ENCODE measurements around the gene NAALADL2. TPM values are rescaled to one million over a fixed set of nuclear protein-coding genes. Genes with fewer than 3 reads are reported as not detected.
A peak's percentile ranks its signal among the peaks of the same experiment; 100 is the strongest.

Gene NAALADL2
- total RNA-seq, 1 donor from 2014 or later, result 11.5 TPM

- H3K4me1 Mint-ChIP-seq, result peaks cover 5% of the 10 kb centered on the region
- H4K20me1 ChIP-seq (ENCODE audit: low read depth), result no peaks in the 10 kb centered on the region
- H2AFZ ChIP-seq (replicated peaks), result no peak overlapping the region
- H3K9me3 Mint-ChIP-seq, result peaks cover 4% of the 10 kb centered on the region
- no peaks in the 10 kb centered on the region for H3K36me3 ChIP-seq
- no peak overlapping the region for H3K4me3 ChIP-seq
- no peak overlapping the region for H3K27ac ChIP-seq
- peaks cover 2% of the 10 kb centered on the region for H3K27me3 Mint-ChIP-seq (ENCODE audit: insufficient read depth, low read depth)
- H3F3A ChIP-seq (ENCODE audit: low read depth), result no peaks in the 10 kb centered on the region
- H3K4me1 ChIP-seq, result peaks cover 5% of the 10 kb centered on the region
- no peak overlapping the region for H3K27ac Mint-ChIP-seq
- H3K9ac ChIP-seq, result no peak overlapping the region
- H3K9me3 ChIP-seq (ENCODE audit: low read depth), result no peaks in the 10 kb centered on the region
- no peak overlapping the region for H3K4me2 ChIP-seq
- no peaks in the 10 kb centered on the region for H3K79me2 ChIP-seq (ENCODE audit: low read depth)
- no peaks in the 10 kb centered on the region for H3K36me3 Mint-ChIP-seq
- no peaks in the 10 kb centered on the region for H3K27me3 ChIP-seq
- DNase-seq (ENCODE audit: low spot score), result no peak
- H3K4me3 Mint-ChIP-seq, result no peak overlapping the region
- TF ChIP-seq CTCF (IDR thresholded peaks at IDR 0.05), result no peak
- TF ChIP-seq EZH2phosphoT487 (IDR thresholded peaks at IDR 0.05), result no peak
- no peak for TF ChIP-seq EZH2 (IDR thresholded peaks at IDR 0.05)
Observed at GRCh38 chr3:175518459-175518858, 659.3 kb downstream of the NAALADL2 start.

- no peaks in the 10 kb centered on the region for H3K9me3 ChIP-seq (ENCODE audit: low read depth)
- no peak for DNase-seq (ENCODE audit: low spot score)
- no peak overlapping the region for H3K4me2 ChIP-seq
- no peaks in the 10 kb centered on the region for H3K36me3 Mint-ChIP-seq
- H3K4me3 Mint-ChIP-seq, result no peak overlapping the region
- H3K27me3 Mint-ChIP-seq (ENCODE audit: insufficient read depth, low read depth), result no peaks in the 10 kb centered on the region
- peaks cover 4% of the 10 kb centered on the region for H3K9me3 Mint-ChIP-seq
- H3K4me3 ChIP-seq, result no peak overlapping the region
- no peaks in the 10 kb centered on the region for H3K79me2 ChIP-seq (ENCODE audit: low read depth)
- H2AFZ ChIP-seq (replicated peaks), result no peak overlapping the region
- TF ChIP-seq CTCF (IDR thresholded peaks at IDR 0.05) (no peak), EZH2phosphoT487 (IDR thresholded peaks at IDR 0.05) (no peak), EZH2 (IDR thresholded peaks at IDR 0.05) (no peak)
- peaks cover 7% of the 10 kb centered on the region for H3K4me1 ChIP-seq
- no peak overlapping the region for H3K9ac ChIP-seq
- no peaks in the 10 kb centered on the region for H3K36me3 ChIP-seq
- no peak overlapping the region for H3K27ac ChIP-seq
- no peaks in the 10 kb centered on the region for H3K27me3 ChIP-seq
- H3K4me1 Mint-ChIP-seq, result peaks cover 2% of the 10 kb centered on the region
- no peak overlapping the region for H3K27ac Mint-ChIP-seq
- H4K20me1 ChIP-seq (ENCODE audit: low read depth), result no peaks in the 10 kb centered on the region
- H3F3A ChIP-seq (ENCODE audit: low read depth), result peaks cover 2% of the 10 kb centered on the region
Observed at GRCh38 chr3:175521406-175521805, 662.3 kb downstream of the NAALADL2 start.

- Mint-ChIP-seq H3K9me3 (peaks cover 3% of the 10 kb centered on the region), H3K27ac (peak overlapping the region; percentile 5), H3K36me3 (no peaks in the 10 kb centered on the region), H3K27me3 (ENCODE audit: insufficient read depth, low read depth) (no peaks in the 10 kb centered on the region), H3K4me1 (peaks cover 7% of the 10 kb centered on the region), H3K4me3 (no peak overlapping the region)
- Histone ChIP-seq H3K9ac (no peak overlapping the region), H3K4me1 (peaks cover 15% of the 10 kb centered on the region), H3K27me3 (no peaks in the 10 kb centered on the region), H3K27ac (peak overlapping the region; percentile 9), H4K20me1 (ENCODE audit: low read depth) (no peaks in the 10 kb centered on the region), H3K79me2 (ENCODE audit: low read depth) (no peaks in the 10 kb centered on the region), H3K36me3 (no peaks in the 10 kb centered on the region), H3F3A (ENCODE audit: low read depth) (peaks cover 11% of the 10 kb centered on the region), H3K4me3 (no peak overlapping the region), H2AFZ (replicated peaks) (no peak overlapping the region), H3K9me3 (ENCODE audit: low read depth) (no peaks in the 10 kb centered on the region), H3K4me2 (peak overlapping the region; percentile 14)
- DNase-seq (ENCODE audit: low spot score), result no peak
- TF ChIP-seq EZH2phosphoT487 (IDR thresholded peaks at IDR 0.05), result no peak
- no peak for TF ChIP-seq CTCF (IDR thresholded peaks at IDR 0.05)
- TF ChIP-seq EZH2 (IDR thresholded peaks at IDR 0.05), result no peak
Observed at GRCh38 chr3:175526191-175526590, 667.1 kb downstream of the NAALADL2 start.

Measured in neural progenitor cell (in vitro differentiated cells).